HG03280 (cell line): ENCODE measurements around the gene HERC4.
"Not testable (repeated sequence)": the region's sequence is repeated elsewhere in the genome, so short reads cannot be mapped to it uniquely, and the experiment has no call there.

Experiments used
- ATAC-seq: cut with Tn5 transposase; IDR thresholded peaks from one replicate; pipeline ENCODE4 v1.9.1; 2021; ENCODE audit warnings: mild to moderate bottlenecking, moderate library complexity; ENCODE audit not compliant: unreplicated experiment

The HERC4 gene

GRCh38 chr10:68047554-68048327, 27.3 kb downstream of the HERC4 start:
- no peak for ATAC-seq

GRCh38 chr10:68047122-68047521, 28.0 kb downstream of the HERC4 start:
- ATAC-seq: no peak

- no peak for ATAC-seq
Observed at GRCh38 chr10:68046642-68047041, 28.4 kb downstream of the HERC4 start.

- ATAC-seq: no peak
Observed at GRCh38 chr10:68043030-68043429, 32.1 kb downstream of the HERC4 start.

- no peak for ATAC-seq
Observed at GRCh38 chr10:68032113-68032512, 43.0 kb downstream of the HERC4 start.

- no peak for ATAC-seq
Observed at GRCh38 chr10:68027429-68027828, 47.7 kb downstream of the HERC4 start.

GRCh38 chr10:68023292-68023691, 51.8 kb downstream of the HERC4 start:
- no peak for ATAC-seq

- not testable (repeated sequence) for ATAC-seq
Observed at GRCh38 chr10:68022324-68022723, 52.8 kb downstream of the HERC4 start.

GRCh38 chr10:68016519-68016918, 58.6 kb downstream of the HERC4 start:
- not testable (repeated sequence) for ATAC-seq

- no peak for ATAC-seq
Observed at GRCh38 chr10:68010426-68010940, 64.6 kb downstream of the HERC4 start.

- no peak for ATAC-seq
Observed at GRCh38 chr10:68007356-68007755, 67.7 kb downstream of the HERC4 start.

GRCh38 chr10:68001539-68001938, 73.5 kb downstream of the HERC4 start:
- no peak for ATAC-seq

GRCh38 chr10:68001000-68001399, 74.1 kb downstream of the HERC4 start:
- ATAC-seq: no peak

GRCh38 chr10:67990093-67990492, 85.0 kb downstream of the HERC4 start:
- no peak for ATAC-seq

GRCh38 chr10:67988606-67989005, 86.5 kb downstream of the HERC4 start:
- ATAC-seq: no peak

GRCh38 chr10:67982603-67983002, 92.5 kb downstream of the HERC4 start:
- not testable (repeated sequence) for ATAC-seq

GRCh38 chr10:67978749-67979148, 96.3 kb downstream of the HERC4 start:
- ATAC-seq: no peak

- ATAC-seq: no peak
Observed at GRCh38 chr10:67977251-67977650, 97.8 kb downstream of the HERC4 start.

GRCh38 chr10:67976292-67977245, 98.5 kb downstream of the HERC4 start:
- ATAC-seq: no peak

GRCh38 chr10:67975871-67976270, 99.2 kb downstream of the HERC4 start:
- ATAC-seq: no peak

- ATAC-seq: no peak
Observed at GRCh38 chr10:67971311-67971710, 103.8 kb downstream of the HERC4 start.

- no peak for ATAC-seq
Observed at GRCh38 chr10:67969875-67970274, 105.2 kb downstream of the HERC4 start.
